Umbilical cord (tissue), 2 donors: ENCODE measurements around the gene NAPEPLD. TPM values are rescaled to one million over a fixed set of nuclear protein-coding genes. Genes with fewer than 3 reads are reported as not detected.
"Not testable (repeated sequence)": the region's sequence is repeated elsewhere in the genome, so short reads cannot be mapped to it uniquely, and the experiment has no call there.

ENCODE experiments used
- DNase-seq: peaks from one replicate; pipeline ENCODE4 v3.0.0-alpha.2; 2015; ENCODE audit warnings: low spot score
- total RNA-seq: library from RNA; depleted of rRNA; stranded (reverse); fragments of >200 nt; gene quantifications from one replicate; pipeline ENCODE4 v1.2.3, GENCODE V29; 2014; ENCODE audit warnings: low replicate concordance; ENCODE audit not compliant: insufficient read depth

Gene NAPEPLD
- total RNA-seq, 1 donor from 2014 or later = 18.8 TPM

DNA sequence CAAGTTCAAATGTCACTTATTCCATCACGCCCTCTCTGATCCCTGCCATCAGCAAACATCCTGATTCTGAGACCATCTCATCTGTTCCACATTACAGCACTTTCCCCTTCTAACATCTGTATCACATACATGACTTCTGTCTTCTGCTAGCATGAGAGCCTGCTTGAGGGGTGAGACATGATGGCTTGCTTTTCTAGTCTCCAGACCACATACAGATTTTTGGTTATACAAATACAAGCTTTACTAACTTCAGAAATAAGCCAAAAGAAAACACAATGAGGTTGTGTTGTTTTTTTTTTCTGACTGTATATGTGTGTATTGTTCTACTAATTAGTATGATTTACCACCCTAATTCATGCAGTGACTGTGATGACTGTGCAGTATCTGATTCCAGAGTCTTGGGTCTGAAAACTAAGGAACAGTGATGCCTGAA, 34.3 kb downstream of the NAPEPLD start:
- no peak for DNase-seq

- DNase-seq = no peak
Observed at GRCh38 chr7:103113164-103113563, 35.7 kb downstream of the NAPEPLD start.

- DNase-seq = not testable (repeated sequence)
Observed at GRCh38 chr7:103106703-103107070, 42.2 kb downstream of the NAPEPLD start.

- DNase-seq = peak; percentile 38
Observed at GRCh38 chr7:103106005-103106702, 42.7 kb downstream of the NAPEPLD start.

DNA sequence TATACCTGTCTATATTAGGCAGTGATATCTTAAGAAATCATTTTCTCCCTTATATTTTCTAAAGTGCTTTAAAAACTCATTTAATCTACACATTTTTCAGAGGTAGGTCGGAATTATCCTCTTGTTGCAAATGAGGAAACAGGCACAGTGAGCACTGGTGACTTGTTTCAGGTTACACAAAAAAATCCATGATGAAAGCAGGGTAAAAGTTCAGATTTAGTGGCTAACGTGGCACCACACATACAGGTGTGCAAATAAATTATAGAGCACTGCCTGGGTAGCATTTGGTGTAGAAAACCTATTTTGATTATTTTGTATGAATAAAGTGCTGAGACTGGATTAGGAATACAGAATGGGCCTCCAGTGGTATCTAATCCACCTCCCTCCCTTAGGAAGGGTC, 47.4 kb downstream of the NAPEPLD start:
- no peak for DNase-seq

DNA sequence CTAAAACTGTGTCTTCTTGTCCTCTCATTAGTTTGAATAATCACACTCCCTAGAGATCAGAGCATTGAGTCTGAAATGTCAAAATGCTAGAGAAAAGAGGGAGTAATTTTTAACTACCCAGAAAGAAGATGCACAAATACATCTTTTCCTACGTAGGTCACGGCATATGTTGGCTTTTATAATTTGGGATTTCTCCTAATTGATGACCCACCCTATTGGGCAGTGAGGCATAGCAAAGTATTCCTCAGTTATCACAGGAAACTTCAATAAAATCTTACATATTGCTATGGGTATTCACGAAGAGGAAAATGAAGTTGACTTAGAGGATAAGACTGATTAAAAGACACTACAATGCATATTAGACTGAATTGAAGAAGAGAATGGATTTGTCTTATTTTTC, 48.6 kb downstream of the NAPEPLD start:
- no peak for DNase-seq

GRCh38 chr7:103097041-103097440, 51.9 kb downstream of the NAPEPLD start:
- no peak for DNase-seq

DNA sequence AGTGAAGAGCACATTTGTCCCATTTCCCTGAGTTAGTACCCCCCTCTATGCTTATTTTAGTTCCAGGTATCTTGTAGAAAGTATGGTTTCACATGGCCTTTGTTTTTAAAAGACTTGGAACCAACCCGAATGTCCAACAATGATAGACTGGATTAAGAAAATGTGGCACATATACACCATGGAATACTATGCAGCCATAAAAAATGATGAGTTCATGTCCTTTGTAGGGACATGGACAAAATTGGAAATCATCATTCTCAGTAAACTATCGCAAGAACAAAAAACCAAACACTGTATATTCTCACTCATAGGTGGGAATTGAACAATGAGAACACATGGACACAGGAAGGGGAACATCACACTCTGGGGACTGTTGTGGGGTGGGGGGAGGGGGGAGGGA, 53.3 kb downstream of the NAPEPLD start:
- not testable (repeated sequence) for DNase-seq

DNA sequence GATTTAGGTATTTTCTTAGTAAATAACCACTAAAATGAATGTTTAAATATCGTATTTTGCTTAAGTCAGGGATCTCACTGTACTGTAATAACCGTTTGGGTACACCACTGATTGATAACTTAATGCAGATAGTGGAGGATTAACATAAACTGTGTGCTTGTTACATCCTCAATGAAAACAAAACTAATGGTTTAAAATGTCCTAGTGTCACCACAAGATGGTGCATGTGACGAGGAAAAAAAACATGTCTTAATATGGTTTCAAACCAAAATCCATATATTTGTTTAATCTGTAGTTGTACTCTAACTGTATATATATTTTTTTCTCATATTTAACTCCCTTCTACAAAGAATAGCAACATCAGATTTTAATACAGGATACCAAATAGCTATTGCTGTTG, 54.8 kb downstream of the NAPEPLD start:
- DNase-seq = no peak

- DNase-seq = peak; percentile 4
Observed at GRCh38 chr7:103093429-103093828, 55.5 kb downstream of the NAPEPLD start.

DNA sequence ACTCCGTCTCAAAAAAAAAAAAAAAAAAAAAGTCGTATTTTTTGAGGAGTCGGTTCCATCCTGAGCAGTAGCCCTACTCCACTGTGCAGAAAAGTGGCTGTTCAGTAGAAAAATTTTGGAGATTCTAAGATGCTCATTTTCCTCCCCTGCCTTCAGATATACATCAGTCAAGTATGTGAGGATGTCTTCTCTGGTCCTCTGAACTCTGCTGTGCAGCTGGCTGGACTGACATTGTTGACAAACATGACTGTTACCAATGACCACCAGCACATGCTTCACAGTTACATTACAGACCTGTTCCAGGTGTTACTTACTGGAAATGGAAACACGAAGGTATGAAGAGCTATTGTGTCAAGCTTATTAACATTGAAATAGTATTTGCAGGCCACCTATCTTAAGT, 56.6 kb downstream of the NAPEPLD start:
- not testable (repeated sequence) for DNase-seq

DNA sequence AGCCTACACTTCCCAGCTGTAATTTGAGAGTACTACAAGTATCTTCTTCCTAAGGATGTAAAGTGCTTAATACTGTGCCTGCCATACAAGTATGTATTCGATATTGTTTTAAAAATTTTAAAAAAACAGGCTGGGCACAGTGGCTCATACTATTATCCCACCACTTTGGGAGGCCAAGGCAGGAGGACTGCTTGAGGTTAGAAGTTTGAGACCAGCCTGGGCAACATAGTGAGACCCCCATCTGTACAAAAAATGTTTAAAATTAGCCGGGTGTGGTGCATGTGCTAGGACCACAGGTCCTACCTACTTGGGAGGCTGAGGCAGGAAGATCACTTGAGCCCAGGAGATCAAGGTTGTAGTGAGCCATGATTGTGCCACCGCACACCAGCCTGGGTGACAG, 65.7 kb downstream of the NAPEPLD start:
- DNase-seq = no peak

- no peak for DNase-seq
Observed at GRCh38 chr7:103082497-103082896, 66.4 kb downstream of the NAPEPLD start.

- no peak for DNase-seq
Observed at GRCh38 chr7:103080923-103081322, 68.0 kb downstream of the NAPEPLD start.

GRCh38 chr7:103079836-103080235, 69.1 kb downstream of the NAPEPLD start:
- no peak for DNase-seq

GRCh38 chr7:103078226-103078625, 70.7 kb downstream of the NAPEPLD start:
- DNase-seq = not testable (repeated sequence)

GRCh38 chr7:103077318-103077717, 71.6 kb downstream of the NAPEPLD start:
- no peak for DNase-seq

GRCh38 chr7:103076764-103077163, 72.1 kb downstream of the NAPEPLD start:
- no peak for DNase-seq

DNA sequence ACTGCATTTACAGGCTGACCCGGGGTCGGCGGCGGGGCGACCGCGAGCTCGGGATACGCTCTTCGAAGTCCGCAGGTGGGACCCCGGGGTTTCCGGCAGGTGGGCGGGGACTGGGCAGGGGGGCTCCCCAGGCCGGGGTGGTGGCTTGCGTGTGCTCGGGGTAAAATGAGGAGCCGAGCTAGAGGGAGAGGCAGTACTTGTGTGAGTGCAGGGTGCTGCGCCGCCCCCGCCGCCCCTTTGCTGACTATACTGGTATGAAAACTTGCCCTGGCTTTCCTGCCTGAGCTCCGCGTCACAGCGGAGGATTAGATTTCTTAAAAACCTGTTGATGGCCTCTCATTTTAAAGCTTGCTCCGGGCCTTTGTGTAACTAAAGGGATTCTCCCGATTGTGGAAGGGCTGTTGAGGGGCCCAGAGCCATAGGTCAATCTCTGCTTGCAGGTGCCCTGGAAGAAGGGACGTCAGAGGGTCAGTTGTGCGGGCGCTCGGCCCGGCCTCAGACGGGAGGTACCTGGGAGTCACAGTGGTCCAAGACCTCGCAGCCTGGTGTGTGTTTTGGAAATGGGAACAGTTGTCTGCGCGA, 73.5 kb downstream of the NAPEPLD start:
- peak; percentile 57 for DNase-seq

- DNase-seq = peak; percentile 96
Observed at GRCh38 chr7:103074519-103075336, 74.2 kb downstream of the NAPEPLD start, which contains the start of the genes ARMC10 and FBXL13. ARMC10 (plus strand) TSS chr7:103075140; CDS start chr7:103075273, 133 bp downstream. FBXL13 (minus strand) TSS chr7:103074796.

GRCh38 chr7:103073989-103074518, 74.8 kb downstream of the NAPEPLD start:
- peak; percentile 36 for DNase-seq

DNA sequence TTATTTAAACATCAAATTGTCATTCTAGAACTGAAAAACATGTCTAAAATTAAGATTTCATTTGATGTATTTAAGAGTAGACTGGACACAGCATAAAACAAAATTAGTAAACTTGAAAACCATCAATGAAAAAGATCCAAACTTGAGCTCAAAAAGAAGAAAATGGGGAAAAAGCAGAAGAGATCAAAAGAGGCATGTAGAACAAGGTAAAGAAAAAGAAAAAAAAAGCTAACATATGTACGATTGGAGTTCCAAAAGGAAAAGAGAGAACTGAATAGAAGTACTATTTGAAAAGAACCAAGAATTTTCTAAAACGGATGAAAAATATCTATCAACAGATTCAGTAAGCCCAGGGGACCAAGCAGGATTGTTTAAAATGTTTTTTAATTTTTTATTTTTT, 77.9 kb downstream of the NAPEPLD start:
- DNase-seq = no peak
